Spleen (tissue), 11 donors: ENCODE data around the gene REC114. TPM values are rescaled to one million over a fixed set of nuclear protein-coding genes. Genes with fewer than 3 reads are reported as not detected.

Source experiments
- DNase-seq: peaks from one replicate; pipeline ENCODE4 v3.0.0-alpha.2; 2020
- H3K27ac ChIP-seq, 8 donors: fragments of 200-600 bp; sonication (generic) in 7 of 8; 1 replicate in 4 of 8; 2 replicates in 4 of 8; pipeline versions ENCODE4 v1.5.0 to v1.8.0; 2016 to 2021; ENCODE audit warnings: inconsistent platforms in 4 of 8, mild to moderate bottlenecking in 4 of 8, moderate library complexity in 1 of 8
- H3K27me3 ChIP-seq, 7 donors: fragments of 200-600 bp; sonication (generic) in 6 of 7; replicated peaks in 1 of 7; 1 replicate in 4 of 7; 2 replicates in 3 of 7; pipeline versions ENCODE4 v1.5.0 to v1.8.0; 2016 to 2021; ENCODE audit warnings: inconsistent platforms in 3 of 7, mild to moderate bottlenecking in 1 of 7
- H3K36me3 ChIP-seq, 6 donors: fragments of 200-600 bp; sonication (generic) in 5 of 6; 1 replicate in 4 of 6; 2 replicates in 2 of 6; pipeline versions ENCODE4 v1.5.0 to v1.8.0; 2016 to 2021; ENCODE audit warnings: inconsistent platforms in 2 of 6
- H3K4me1 ChIP-seq, 6 donors: fragments of 200-600 bp; sonication (generic) in 5 of 6; 1 replicate in 3 of 6; 2 replicates in 3 of 6; pipeline versions ENCODE4 v1.5.0 to v1.8.0; 2016 to 2021; ENCODE audit warnings: inconsistent platforms in 3 of 6
- H3K4me3 ChIP-seq, 8 donors: fragments of 200-600 bp; sonication (generic) in 7 of 8; 1 replicate in 4 of 8; 2 replicates in 4 of 8; pipeline versions ENCODE4 v1.5.0 to v1.8.0; 2016 to 2021; ENCODE audit warnings: inconsistent platforms in 4 of 8, mild to moderate bottlenecking in 4 of 8, moderate library complexity in 2 of 8
- H3K9me3 ChIP-seq, 8 donors: fragments of 200-600 bp; sonication (generic) in 7 of 8; 1 replicate in 4 of 8; 2 replicates in 4 of 8; pipeline versions ENCODE4 v1.5.0 to v1.8.0; 2016 to 2021; ENCODE audit warnings: inconsistent platforms in 4 of 8
- POLR2A ChIP-seq, 3 donors: fragments of 450-650 bp; IDR thresholded peaks; one replicate each; pipeline ENCODE4 v1.5.1; 2017; ENCODE audit warnings: antibody characterized with exemption in 3 of 3, mild to moderate bottlenecking in 1 of 3
- POLR2AphosphoS5 ChIP-seq, 3 donors: sonication (generic); formaldehyde crosslinking; IDR thresholded peaks; one replicate each; pipeline ENCODE4 v1.5.1; 2017; ENCODE audit warnings: antibody characterized with exemption in 3 of 3
- WGBS, 5 donors: extraction: QIAGEN DNeasy Blood & Tissue Kit in 3 of 5; methylation state at CpG; one replicate each; pipeline versions ENCODE4 v1.1.5 to v1.1.7; 2013 to 2018; 5-methylcytosine and 5-hydroxymethylcytosine counted together
- intact Hi-C: fragments of 100-400 bp; cut with DNase I; formaldehyde crosslinking; loops from one replicate; pipeline ENCODE4 v1.15.0; 2023; ENCODE audit warnings: low total_unique reads
- polyA plus RNA-seq, 3 donors: library from polyadenylated mRNA; stranded (reverse); fragments of 200-250 nt; gene quantifications; one replicate each; pipeline ENCODE4 v1.2.1, GENCODE V29; 2013
- total RNA-seq, 7 donors: library from RNA; depleted of rRNA in 3 of 7; stranded (reverse); fragments of >200 nt in 3 of 7; fragmentation: NEBNext Ultra II Directional in 4 of 7; extraction: Animal tissue kit (Norgen Biotek cat#: 25700) in 4 of 7; gene quantifications; one replicate each; pipeline versions ENCODE4 v1.1.0 to v1.2.1, GENCODE V29; 2016 to 2021
- TF ChIP-seq, protein P1 (sequence below), 11 experiments: fragments of 200-600 bp in 7 of 11; fragments of 450-650 bp in 4 of 11; sonication (generic) in 4 of 11; IDR thresholded peaks in 8 of 11; conservative IDR thresholded peaks in 3 of 11; 1 replicate in 7 of 11; 2 replicates in 4 of 11; pipeline versions ENCODE4 v1.4.0 to v1.8.0; 2016 to 2021; ENCODE audit warnings: antibody characterized with exemption in 11 of 11, inconsistent platforms in 4 of 11, mild to moderate bottlenecking in 1 of 11
- donor health status: healthy with polysubstance abuse.
- donor health status: DM: no; HTN: no; CAD: no; lungs with moderate emphysema.
- donor health status: DM: no; HTN: no; CAD: no.
- donor health status: Bipolar disorder and iron deficiency.
- donor health status: healthy.
- donor health status: DM: no; HTN: no; CAD: no.
- donor health status: DM: yes; HTN: yes; CAD: no.

Gene REC114
- total and polyA plus RNA-seq, 10 donors: not detected

DNA sequence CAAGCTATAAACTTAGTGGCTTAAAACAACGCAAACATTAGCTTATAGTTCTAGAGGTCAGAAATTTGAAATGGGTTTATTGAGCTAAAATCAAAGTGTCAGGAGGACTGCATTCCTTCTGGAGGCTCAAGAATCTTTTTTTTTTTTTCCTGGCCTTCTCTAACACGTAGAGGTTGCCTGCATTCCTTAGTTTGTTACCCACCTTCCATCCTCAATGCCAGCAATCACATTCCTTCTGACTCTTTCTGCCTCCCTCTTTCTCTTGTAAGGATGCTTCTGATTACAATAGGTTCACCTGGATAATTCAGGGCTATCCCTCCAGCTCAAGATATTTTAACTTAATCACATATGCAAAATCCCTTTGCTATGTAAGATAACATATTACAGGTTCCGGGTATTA lies 24.8 kb downstream of the REC114 start:
- no peaks in the 10 kb centered on the region for H3K36me3 ChIP-seq

GRCh38 chr15:73474785-73475184 lies 31.8 kb downstream of the REC114 start:
- Histone ChIP-seq H3K4me3 (no peak overlapping the region), H3K27me3 (peaks cover 0 to 32% (median 0%) of the 10 kb centered on the region in 7 donors), H3K27ac (no peak overlapping the region), H3K9me3 (peaks cover 0 to 9% (median 3%) of the 10 kb centered on the region in 8 donors), H3K36me3 (no peaks in the 10 kb centered on the region), H3K4me1 (no peaks in the 10 kb centered on the region)
- intact Hi-C loops: no loop called here
- WGBS, 5 donors: 83 to 90% (median 89%) methylated on average over 5 of the region's 5 CpGs
- TF ChIP-seq POLR2AphosphoS5 (IDR thresholded peaks at IDR 0.05): no peak
- TF ChIP-seq, protein P1, sequence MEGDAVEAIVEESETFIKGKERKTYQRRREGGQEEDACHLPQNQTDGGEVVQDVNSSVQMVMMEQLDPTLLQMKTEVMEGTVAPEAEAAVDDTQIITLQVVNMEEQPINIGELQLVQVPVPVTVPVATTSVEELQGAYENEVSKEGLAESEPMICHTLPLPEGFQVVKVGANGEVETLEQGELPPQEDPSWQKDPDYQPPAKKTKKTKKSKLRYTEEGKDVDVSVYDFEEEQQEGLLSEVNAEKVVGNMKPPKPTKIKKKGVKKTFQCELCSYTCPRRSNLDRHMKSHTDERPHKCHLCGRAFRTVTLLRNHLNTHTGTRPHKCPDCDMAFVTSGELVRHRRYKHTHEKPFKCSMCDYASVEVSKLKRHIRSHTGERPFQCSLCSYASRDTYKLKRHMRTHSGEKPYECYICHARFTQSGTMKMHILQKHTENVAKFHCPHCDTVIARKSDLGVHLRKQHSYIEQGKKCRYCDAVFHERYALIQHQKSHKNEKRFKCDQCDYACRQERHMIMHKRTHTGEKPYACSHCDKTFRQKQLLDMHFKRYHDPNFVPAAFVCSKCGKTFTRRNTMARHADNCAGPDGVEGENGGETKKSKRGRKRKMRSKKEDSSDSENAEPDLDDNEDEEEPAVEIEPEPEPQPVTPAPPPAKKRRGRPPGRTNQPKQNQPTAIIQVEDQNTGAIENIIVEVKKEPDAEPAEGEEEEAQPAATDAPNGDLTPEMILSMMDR (IDR thresholded peaks at IDR 0.05 in 8 of 11, conservative IDR thresholded peaks at IDR 0.05 in 3 of 11): no peak
- TF ChIP-seq POLR2A (IDR thresholded peaks at IDR 0.05): no peak
- no peak for DNase-seq

More for the DNA sequence above, 24.8 kb downstream of the REC114 start:
- DNase-seq: no peak
- H3K9me3 ChIP-seq: no peaks in the 10 kb centered on the region
- intact Hi-C loops: no loop called here
- peaks cover 0 to 42% (median 0%) of the 10 kb centered on the region in 7 donors for H3K27me3 ChIP-seq
- H3K4me3 ChIP-seq: no peak overlapping the region
- TF ChIP-seq, protein P1 (IDR thresholded peaks at IDR 0.05 in 8 of 11, conservative IDR thresholded peaks at IDR 0.05 in 3 of 11): no peak
- TF ChIP-seq POLR2A (IDR thresholded peaks at IDR 0.05): no peak
- no peak for TF ChIP-seq POLR2AphosphoS5 (IDR thresholded peaks at IDR 0.05)
- H3K27ac ChIP-seq: no peak overlapping the region
- 64 to 72% (median 67%) methylated on average over 3 of the region's 3 CpGs for WGBS, 5 donors
- no peaks in the 10 kb centered on the region for H3K4me1 ChIP-seq

DNA sequence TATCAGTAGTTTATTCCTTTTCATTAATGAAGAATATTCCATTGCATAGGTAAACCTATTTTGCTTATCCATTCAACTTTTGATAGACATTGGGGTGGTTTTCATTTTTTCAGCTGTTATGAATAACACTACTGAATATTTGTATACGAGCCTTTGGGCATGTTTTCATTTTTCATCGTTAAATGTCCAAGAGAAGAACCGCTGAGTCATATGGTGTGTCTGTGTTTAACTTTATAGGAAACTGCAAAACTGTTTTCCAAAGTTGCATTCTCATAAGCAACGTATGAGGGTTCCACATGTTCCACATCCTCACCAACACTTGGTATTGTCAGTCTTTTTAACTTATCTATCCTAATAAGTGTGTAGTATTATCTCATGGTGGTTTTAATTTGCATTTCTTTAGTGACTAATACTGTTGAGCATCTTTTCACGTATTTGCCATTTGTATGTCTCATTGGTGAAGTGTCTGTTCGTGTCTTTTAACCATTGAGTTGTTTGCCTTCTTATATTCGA lies 33.8 kb downstream of the REC114 start:
- 88 to 90% (median 89%) methylated on average over 7 of the region's 7 CpGs for WGBS, 5 donors
- Histone ChIP-seq H3K4me3 (no peak overlapping the region), H3K36me3 (no peaks in the 10 kb centered on the region), H3K27me3 (peaks cover 0 to 26% (median 0%) of the 10 kb centered on the region in 7 donors), H3K9me3 (peaks cover 0 to 9% (median 3%) of the 10 kb centered on the region in 8 donors), H3K4me1 (no peaks in the 10 kb centered on the region), H3K27ac (no peak overlapping the region)
- TF ChIP-seq, protein P1 (IDR thresholded peaks at IDR 0.05 in 8 of 11, conservative IDR thresholded peaks at IDR 0.05 in 3 of 11): no peak
- no peak for TF ChIP-seq POLR2AphosphoS5 (IDR thresholded peaks at IDR 0.05)
- TF ChIP-seq POLR2A (IDR thresholded peaks at IDR 0.05): no peak
- DNase-seq: no peak
- intact Hi-C loops: no loop called here

- H3K9me3 ChIP-seq: peaks cover 0 to 9% (median 3%) of the 10 kb centered on the region in 8 donors
- no peaks in the 10 kb centered on the region for H3K36me3 ChIP-seq
- 68 to 86% (median 76%) methylated on average over 1 of the region's 1 CpG for WGBS, 5 donors
- H3K27ac ChIP-seq: no peak overlapping the region
- intact Hi-C loops: no loop called here
- H3K27me3 ChIP-seq: peaks cover 0 to 7% (median 0%) of the 10 kb centered on the region in 7 donors
- no peak overlapping the region for H3K4me3 ChIP-seq
- no peaks in the 10 kb centered on the region for H3K4me1 ChIP-seq
- DNase-seq: no peak
- no peak for TF ChIP-seq POLR2AphosphoS5 (IDR thresholded peaks at IDR 0.05)
- TF ChIP-seq, protein P1 (IDR thresholded peaks at IDR 0.05 in 8 of 11, conservative IDR thresholded peaks at IDR 0.05 in 3 of 11): no peak
- TF ChIP-seq POLR2A (IDR thresholded peaks at IDR 0.05): no peak
These were observed 37.1 kb downstream of the REC114 start for GRCh38 chr15:73480050-73480449.
